Liver (tissue), 3 donors: Measurements from ENCODE around the gene EDN3.

ENCODE experiments used
- CTCF ChIP-seq: fragments of 150-350 bp; IDR thresholded peaks from 2 replicates; pipeline ENCODE4 v1.5.1; 2017; ENCODE audit warnings: improper control_type of control experiment, low read depth, low read length; ENCODE audit not compliant: missing input control
- EGR1 ChIP-seq, 2 donors: IDR thresholded peaks; 2 replicates each; pipeline ENCODE4 v1.6.1; 2016 to 2018; ENCODE audit warnings: antibody characterized with exemption in 2 of 2, low read depth in 2 of 2
- RAD21 ChIP-seq, 2 donors: IDR thresholded peaks; 2 replicates each; pipeline ENCODE4 v1.6.1; 2016; ENCODE audit warnings: antibody characterized with exemption in 2 of 2, mild to moderate bottlenecking in 2 of 2
- REST ChIP-seq: IDR thresholded peaks from 2 replicates; pipeline ENCODE4 v1.6.1; 2016; ENCODE audit warnings: antibody characterized with exemption, mild to moderate bottlenecking
- RXRA ChIP-seq, 2 donors: IDR thresholded peaks; 2 replicates each; pipeline ENCODE4 v1.6.1; 2017 to 2018; ENCODE audit warnings: antibody characterized with exemption in 2 of 2, mild to moderate bottlenecking in 1 of 2
- TAF1 ChIP-seq: conservative IDR thresholded peaks from 2 replicates; pipeline ENCODE4 v1.6.1; 2016; ENCODE audit warnings: antibody characterized with exemption, mild to moderate bottlenecking
- TF ChIP-seq, protein P1 (sequence below): IDR thresholded peaks from 2 replicates; pipeline ENCODE4 v1.6.1; 2016; ENCODE audit warnings: antibody characterized with exemption
- TF ChIP-seq, protein P2 (sequence below): IDR thresholded peaks from 2 replicates; pipeline ENCODE4 v1.6.1; 2016; ENCODE audit warnings: antibody characterized with exemption
- donor health status: healthy.
- donor health status: healthy.

DNA sequence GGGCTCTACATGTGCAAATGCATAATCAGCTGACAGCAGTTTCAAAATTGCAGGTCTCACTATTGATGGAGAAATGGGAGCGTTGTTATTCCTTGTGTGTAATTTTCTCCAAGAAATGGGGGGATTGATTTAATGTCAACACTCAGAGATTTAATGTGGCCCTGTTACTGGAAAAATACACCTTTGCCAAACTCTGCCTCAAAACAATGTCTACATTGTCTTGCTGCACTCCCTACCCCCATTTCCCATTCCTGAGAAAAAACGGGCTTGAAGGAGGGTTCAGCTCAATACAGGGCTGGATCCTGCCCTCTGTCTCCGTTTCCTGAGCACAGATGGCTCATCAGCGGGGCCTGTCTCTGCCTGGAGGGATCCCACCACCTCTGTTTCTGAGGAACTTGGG lies 18.4 kb downstream of the EDN3 start:
- TF ChIP-seq REST = no peak
- TF ChIP-seq CTCF = no peak
- TF ChIP-seq TAF1 = no peak
- TF ChIP-seq RAD21 (IDR thresholded peaks at IDR 0.05) = no peak
- TF ChIP-seq EGR1 (IDR thresholded peaks at IDR 0.05; ENCODE audit: low read depth in 2 of 2) = no peak
- TF ChIP-seq, protein P1, sequence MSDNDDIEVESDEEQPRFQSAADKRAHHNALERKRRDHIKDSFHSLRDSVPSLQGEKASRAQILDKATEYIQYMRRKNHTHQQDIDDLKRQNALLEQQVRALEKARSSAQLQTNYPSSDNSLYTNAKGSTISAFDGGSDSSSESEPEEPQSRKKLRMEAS = no peak
- TF ChIP-seq, protein P2, sequence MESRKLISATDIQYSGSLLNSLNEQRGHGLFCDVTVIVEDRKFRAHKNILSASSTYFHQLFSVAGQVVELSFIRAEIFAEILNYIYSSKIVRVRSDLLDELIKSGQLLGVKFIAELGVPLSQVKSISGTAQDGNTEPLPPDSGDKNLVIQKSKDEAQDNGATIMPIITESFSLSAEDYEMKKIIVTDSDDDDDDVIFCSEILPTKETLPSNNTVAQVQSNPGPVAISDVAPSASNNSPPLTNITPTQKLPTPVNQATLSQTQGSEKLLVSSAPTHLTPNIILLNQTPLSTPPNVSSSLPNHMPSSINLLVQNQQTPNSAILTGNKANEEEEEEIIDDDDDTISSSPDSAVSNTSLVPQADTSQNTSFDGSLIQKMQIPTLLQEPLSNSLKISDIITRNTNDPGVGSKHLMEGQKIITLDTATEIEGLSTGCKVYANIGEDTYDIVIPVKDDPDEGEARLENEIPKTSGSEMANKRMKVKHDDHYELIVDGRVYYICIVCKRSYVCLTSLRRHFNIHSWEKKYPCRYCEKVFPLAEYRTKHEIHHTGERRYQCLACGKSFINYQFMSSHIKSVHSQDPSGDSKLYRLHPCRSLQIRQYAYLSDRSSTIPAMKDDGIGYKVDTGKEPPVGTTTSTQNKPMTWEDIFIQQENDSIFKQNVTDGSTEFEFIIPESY = no peak
- no peak for TF ChIP-seq RXRA (IDR thresholded peaks at IDR 0.05)
